HepG2 (cell line): ENCODE data around the gene DPEP3. TPM values are rescaled to one million over a fixed set of nuclear protein-coding genes. Genes with fewer than 3 reads are reported as not detected.
A peak's percentile ranks its signal among the peaks of the same experiment; 100 is the strongest.

Experiments used
- RERE ChIP-seq: IDR thresholded peaks from 2 replicates; pipeline ENCODE4 v1.6.1; 2016; ENCODE audit warnings: low read depth, missing genetic modification reagents, missing compliant biosample characterization
- SSRP1 ChIP-seq: IDR thresholded peaks from 2 replicates; pipeline ENCODE4 v1.6.1; 2016; ENCODE audit warnings: control low read depth
- TRAFD1 ChIP-seq: sonication (generic); formaldehyde crosslinking; IDR thresholded peaks from 2 replicates; pipeline ENCODE4 v1.5.1; 2020; ENCODE audit warnings: missing genetic modification reagents, mild to moderate bottlenecking, borderline replicate concordance
- ZBTB10 ChIP-seq: sonication (generic); formaldehyde crosslinking; IDR thresholded peaks from 2 replicates; pipeline ENCODE4 v1.4.0; 2020; ENCODE audit warnings: missing genetic modification reagents, borderline replicate concordance
- ZHX2 ChIP-seq, 2 experiments: sonication (generic) in 1 of 2; formaldehyde crosslinking in 1 of 2; IDR thresholded peaks; 2 replicates each; pipeline versions ENCODE4 v1.6.1 to v1.9.0; 2014 to 2022; ENCODE audit warnings: antibody characterized with exemption in 1 of 2, borderline replicate concordance in 1 of 2, inconsistent platforms in 1 of 2, low read depth in 1 of 2, missing genetic modification reagents in 1 of 2
- ZMAT3 ChIP-seq: sonication (generic); formaldehyde crosslinking; conservative IDR thresholded peaks from 2 replicates; pipeline ENCODE4 v1.7.0; 2021; ENCODE audit warnings: missing genetic modification reagents
- ZNF17 ChIP-seq: sonication (generic); formaldehyde crosslinking; IDR thresholded peaks from 2 replicates; pipeline ENCODE4 v1.5.0; 2020; ENCODE audit warnings: mild to moderate bottlenecking, missing genetic modification reagents
- ZNF30 ChIP-seq: sonication (generic); formaldehyde crosslinking; IDR thresholded peaks from 2 replicates; pipeline ENCODE4 v1.5.0; 2020; ENCODE audit warnings: mild to moderate bottlenecking, missing genetic modification reagents
- ZNF329 ChIP-seq: sonication (generic); formaldehyde crosslinking; IDR thresholded peaks from 2 replicates; pipeline ENCODE4 v1.9.0; 2021; ENCODE audit warnings: low read depth, mild to moderate bottlenecking, missing genetic modification reagents
- ZNF335 ChIP-seq: sonication (generic); formaldehyde crosslinking; IDR thresholded peaks from 2 replicates; pipeline ENCODE4 v1.4.0; 2020; ENCODE audit warnings: missing genetic modification reagents
- ZSCAN30 ChIP-seq: sonication (generic); formaldehyde crosslinking; IDR thresholded peaks from 2 replicates; pipeline ENCODE4 v1.5.0; 2020; ENCODE audit warnings: mild to moderate bottlenecking, missing genetic modification reagents
- polyA plus RNA-seq, 8 experiments: library from polyadenylated mRNA; depleted of rRNA in 3 of 8; stranded (reverse) in 7 of 8; unstranded in 1 of 8; fragments of >200 nt; fragmentation: Illumina TruSeq in 4 of 8; extraction: Trizol in 4 of 8; gene quantifications; 2 replicates each; pipeline versions ENCODE4 v1.2.1 to v1.2.3, GENCODE V29; 2011 to 2016; ENCODE audit warnings: low read depth in 4 of 8, missing spikeins in 1 of 8, mixed read lengths in 1 of 8; ENCODE audit not compliant: insufficient read depth in 1 of 8
- total RNA-seq, 5 experiments: library from RNA; depleted of rRNA; stranded (reverse); fragments of >200 nt; fragmentation: Illumina TruSeq; extraction: Trizol; gene quantifications; 2 replicates each; pipeline ENCODE4 v1.2.3, GENCODE V29; 2016; ENCODE audit warnings: low read depth in 1 of 5

DPEP3 gene
- total and polyA plus RNA-seq, 2 of the 13 experiments (the other 11 are each of a cell fraction or from before 2014, with no cell fraction given), result not detected

- TF ChIP-seq TRAFD1 (0 out of 2 replicates have a peak, but pooled peaks have one; percentile 21), ZSCAN30 (CRISPR knock-in tag) (peak; percentile 90; the same call in 1 of the 2 replicates), ZMAT3 (no peak), ZHX2 (IDR thresholded peaks at IDR 0.05; ENCODE audit: low read depth) (no peak), ZHX2 (CRISPR knock-in tag; IDR thresholded peaks at IDR 0.05; ENCODE audit: borderline replicate concordance) (no peak), ZNF30 (no peak), SSRP1 (CRISPR knock-in tag) (no peak; the same call in 1 of the 2 replicates), ZNF335 (CRISPR knock-in tag) (no peak; the same call in 1 of the 2 replicates), ZNF17 (0 out of 2 replicates have a peak, but pooled peaks have one; percentile 45), ZNF329 (no peak; the same call in 1 of the 2 replicates), ZBTB10 (CRISPR knock-in tag) (no peak), RERE (CRISPR knock-in tag) (peak; percentile 15; the same call in 1 of the 2 replicates)
Measured at GRCh38 chr16:67936124-67936879, 44.0 kb downstream of the DPEP3 start, which contains the start of gene PSMB10 (continued).
